ENCODE results near the gene DACH1.

The DACH1 gene

GRCh38 chr13:71580614-71581013 lies 286.4 kb downstream of the DACH1 start:
- DNase-seq (ENCODE audit: low read depth in 1 of 2, low spot score in 1 of 2), result no peak
- TF ChIP-seq POLR2AphosphoS5 (IDR thresholded peaks at IDR 0.05; ENCODE audit: low read depth), result no peak
- no peak for TF ChIP-seq GABPA (IDR thresholded peaks at IDR 0.05; ENCODE audit: low read depth)
- TF ChIP-seq SPI1 (IDR thresholded peaks at IDR 0.05; ENCODE audit: borderline replicate concordance, low read depth), result no peak
- TF ChIP-seq REST (IDR thresholded peaks at IDR 0.05; ENCODE audit: insufficient replicate concordance, low read depth), result no peak
- no peak for TF ChIP-seq CTCF (IDR thresholded peaks at IDR 0.05; ENCODE audit: insufficient read depth, low read length)
- H3K27ac ChIP-seq (replicated peaks), result no peak overlapping the region

GRCh38 chr13:71578048-71578447 lies 289.0 kb downstream of the DACH1 start:
- TF ChIP-seq POLR2AphosphoS5 (IDR thresholded peaks at IDR 0.05; ENCODE audit: low read depth) (no peak), REST (IDR thresholded peaks at IDR 0.05; ENCODE audit: insufficient replicate concordance, low read depth) (no peak), SPI1 (IDR thresholded peaks at IDR 0.05; ENCODE audit: borderline replicate concordance, low read depth) (no peak), GABPA (IDR thresholded peaks at IDR 0.05; ENCODE audit: low read depth) (no peak), CTCF (IDR thresholded peaks at IDR 0.05; ENCODE audit: insufficient read depth, low read length) (no peak)

More at GRCh38 chr13:71580614-71581013, 286.4 kb downstream of the DACH1 start:
- no peak overlapping the region for H3K4me3 ChIP-seq (replicated peaks; ENCODE audit: insufficient read depth, low read length)
- H3K27me3 ChIP-seq (ENCODE audit: insufficient read depth, poor library complexity, severe bottlenecking), result no peaks in the 10 kb centered on the region

GRCh38 chr13:71577127-71577526 lies 289.9 kb downstream of the DACH1 start:
- Histone ChIP-seq H3K4me3 (replicated peaks; ENCODE audit: insufficient read depth, low read length) (no peak overlapping the region), H3K27ac (replicated peaks) (no peak overlapping the region), H3K27me3 (ENCODE audit: insufficient read depth, poor library complexity, severe bottlenecking) (no peaks in the 10 kb centered on the region)
- no peak for DNase-seq (ENCODE audit: low read depth in 1 of 2, low spot score in 1 of 2)
- no peak for TF ChIP-seq SPI1 (IDR thresholded peaks at IDR 0.05; ENCODE audit: borderline replicate concordance, low read depth)
- no peak for TF ChIP-seq CTCF (IDR thresholded peaks at IDR 0.05; ENCODE audit: insufficient read depth, low read length)
- no peak for TF ChIP-seq POLR2AphosphoS5 (IDR thresholded peaks at IDR 0.05; ENCODE audit: low read depth)
- TF ChIP-seq REST (IDR thresholded peaks at IDR 0.05; ENCODE audit: insufficient replicate concordance, low read depth), result no peak

More at GRCh38 chr13:71578048-71578447, 289.0 kb downstream of the DACH1 start:
- H3K27ac ChIP-seq (replicated peaks), result no peak overlapping the region
- no peak for DNase-seq (ENCODE audit: low read depth in 1 of 2, low spot score in 1 of 2)
- H3K27me3 ChIP-seq (ENCODE audit: insufficient read depth, poor library complexity, severe bottlenecking), result no peaks in the 10 kb centered on the region
- no peak overlapping the region for H3K4me3 ChIP-seq (replicated peaks; ENCODE audit: insufficient read depth, low read length)
